ENCODE results near the gene SLC25A4. TPM values are rescaled to one million over a fixed set of nuclear protein-coding genes. Genes with fewer than 3 reads are reported as not detected.
"Not testable (repeated sequence)": the region's sequence is repeated elsewhere in the genome, so short reads cannot be mapped to it uniquely, and the experiment has no call there.

Gene SLC25A4
- total RNA-seq, 1 experiment from 2014 or later: 7.3 TPM

DNA sequence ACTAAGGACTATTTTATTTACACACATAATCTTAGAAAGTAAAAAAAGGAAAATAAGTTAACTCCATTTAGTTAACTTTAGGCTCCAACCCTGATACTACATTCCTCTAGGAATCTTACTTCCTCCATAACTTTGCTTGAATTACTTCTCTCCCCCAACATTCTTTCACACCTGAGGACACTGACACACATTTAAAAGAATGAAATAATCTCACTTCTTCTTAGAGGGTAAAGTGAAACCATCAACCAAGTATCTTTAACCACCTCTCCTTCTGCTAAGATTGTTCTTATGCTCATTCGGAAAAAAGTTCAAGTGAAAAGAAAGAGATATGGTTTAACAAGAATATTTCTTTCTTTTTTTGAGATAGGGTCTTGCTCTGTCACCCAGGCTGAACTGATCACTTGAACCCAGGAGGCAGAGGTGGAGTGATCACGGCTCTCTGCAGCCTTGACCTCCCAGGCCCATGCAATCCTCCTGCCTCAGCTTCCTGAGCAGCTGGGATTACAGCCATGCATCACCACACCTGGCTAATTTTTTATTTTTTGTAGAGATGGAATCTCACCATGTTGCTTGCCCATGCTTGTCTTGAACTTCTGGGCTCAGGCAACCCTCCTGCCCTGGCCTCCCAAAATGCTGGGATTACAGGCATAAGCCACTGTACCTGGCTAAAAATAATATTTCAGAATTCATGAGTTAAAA is 28.5 kb downstream of the SLC25A4 start:
- DNase-seq (ENCODE audit: low read depth): no peak

GRCh38 chr4:185179488-185179887 is 36.4 kb downstream of the SLC25A4 start:
- no peak for DNase-seq (ENCODE audit: low read depth)

- no peak for DNase-seq (ENCODE audit: low read depth)
These were observed 39.2 kb downstream of the SLC25A4 start for GRCh38 chr4:185182239-185182638.

DNA sequence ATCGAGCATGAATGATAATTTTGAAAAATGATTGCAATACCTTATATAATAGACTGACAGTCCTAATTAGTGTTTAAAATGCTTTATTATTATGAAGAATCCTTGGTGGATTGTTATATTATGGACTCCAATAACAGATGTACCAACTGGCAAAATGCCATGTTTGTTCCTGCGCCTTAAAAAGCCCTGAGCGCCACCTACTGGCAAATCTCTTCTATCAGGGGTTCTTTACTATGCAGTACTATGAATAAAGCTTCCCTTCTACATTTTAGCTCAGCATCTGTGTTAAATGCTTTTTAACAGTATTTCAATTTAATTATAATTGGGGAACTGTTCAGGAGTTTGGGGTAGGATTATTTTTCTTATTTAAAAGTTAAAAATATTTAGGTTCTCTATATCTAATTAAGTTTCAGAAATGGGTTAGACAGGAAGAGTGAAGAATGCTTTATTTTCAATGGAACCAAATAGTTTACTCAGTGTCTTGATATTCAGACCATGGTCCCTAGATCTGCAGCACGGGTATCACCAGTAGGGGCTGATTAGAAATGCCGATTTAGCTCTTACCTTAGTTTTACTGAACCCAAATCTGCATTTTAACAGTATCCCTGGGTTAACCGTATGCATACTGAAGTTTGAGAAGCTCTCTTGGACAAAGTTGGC is 40.7 kb downstream of the SLC25A4 start:
- peak; percentile 88 for DNase-seq (ENCODE audit: low read depth)

DNA sequence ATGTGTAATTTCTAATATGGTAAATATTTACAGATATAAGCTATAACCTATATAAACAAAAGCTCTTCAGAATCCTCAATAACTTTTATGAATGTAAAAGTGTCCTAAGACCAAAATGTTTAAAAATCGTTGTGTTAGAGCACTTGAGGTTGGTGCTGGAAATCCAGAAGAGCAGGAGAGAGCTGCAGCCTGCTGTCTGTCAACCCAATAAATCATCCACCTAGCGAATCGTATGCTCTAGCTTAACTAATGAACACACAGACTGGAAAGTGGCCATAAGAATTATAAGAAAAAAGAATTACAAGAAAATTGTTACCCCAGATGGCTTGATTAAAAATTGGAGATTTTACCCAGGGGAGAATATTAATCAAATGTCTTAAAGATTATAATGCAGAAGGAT is 43.7 kb downstream of the SLC25A4 start:
- DNase-seq (ENCODE audit: low read depth): no peak

DNA sequence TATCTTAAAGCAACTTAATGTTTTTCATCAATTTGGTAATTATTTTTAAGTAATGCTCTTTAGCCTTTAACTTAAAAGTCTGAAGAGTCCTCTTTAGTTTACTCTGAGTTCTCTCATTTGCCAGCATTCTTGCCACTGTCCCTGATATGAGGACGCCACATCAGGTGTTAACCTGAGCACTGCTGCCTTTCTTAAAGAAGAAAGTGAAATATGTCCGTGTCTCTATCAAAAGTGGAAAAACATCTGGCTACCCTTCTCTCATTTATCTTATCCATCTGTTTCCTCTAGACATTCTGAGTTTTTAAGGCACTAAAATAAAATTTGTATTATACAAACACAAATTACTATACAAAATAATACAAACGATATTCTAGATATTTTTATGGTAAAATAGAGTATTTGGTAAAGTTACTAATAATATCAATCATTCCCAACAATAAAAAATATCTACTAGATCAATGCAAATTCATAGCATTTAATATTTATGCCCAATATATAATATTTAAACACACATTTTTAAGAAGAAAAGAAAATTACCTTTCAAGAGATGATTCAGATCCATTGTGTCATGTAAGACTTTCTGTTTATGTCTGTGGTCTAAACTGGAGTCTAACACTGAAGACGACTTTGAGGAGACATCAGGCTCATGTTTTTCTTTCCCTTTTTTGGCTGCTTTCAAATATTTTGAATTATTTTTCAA is 46.7 kb downstream of the SLC25A4 start:
- DNase-seq (ENCODE audit: low read depth): no peak

DNA sequence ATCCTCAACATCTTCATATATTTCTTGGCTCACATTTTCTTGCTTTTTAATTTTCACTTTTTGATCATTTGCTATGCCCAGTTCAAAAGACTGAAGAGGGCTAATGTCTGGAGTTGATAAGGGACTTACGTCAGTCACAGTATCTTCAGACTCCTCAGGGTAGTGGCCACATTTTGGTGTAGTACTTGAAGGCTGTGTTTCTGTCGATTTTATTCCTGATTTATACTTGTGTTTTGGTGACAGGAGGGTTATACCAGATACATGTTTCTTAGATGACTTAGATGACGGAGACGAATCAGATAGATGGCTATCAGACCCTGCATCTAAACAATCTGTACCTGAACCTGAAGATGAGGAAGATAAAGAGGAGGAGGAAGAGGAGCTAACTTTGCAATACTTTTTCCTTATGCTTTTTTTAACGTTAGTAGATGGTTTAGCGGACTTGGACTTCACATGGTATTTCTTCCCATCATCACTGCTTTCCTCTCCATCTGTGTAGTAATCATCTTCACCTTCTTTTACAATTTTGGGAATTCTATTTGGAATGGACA is 47.3 kb downstream of the SLC25A4 start:
- no peak for DNase-seq (ENCODE audit: low read depth)

DNA sequence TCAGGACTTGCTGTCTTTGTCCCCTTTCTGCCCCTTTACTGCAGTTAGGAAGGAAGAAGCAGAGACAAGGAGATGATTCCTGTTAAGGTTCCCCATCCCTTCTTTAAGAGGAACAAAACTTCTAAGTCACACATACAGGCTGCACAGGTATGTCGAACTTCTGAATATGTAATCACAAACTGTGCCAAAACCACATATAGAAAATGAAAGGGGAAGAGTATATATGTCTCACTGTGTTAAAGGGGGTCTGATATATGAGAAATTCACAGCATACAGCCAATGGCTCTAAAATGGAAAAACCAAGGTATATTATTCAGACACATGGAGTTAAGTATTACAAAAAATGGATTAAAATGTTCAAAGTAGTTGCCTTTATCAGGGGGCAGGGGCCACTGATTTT is 49.0 kb downstream of the SLC25A4 start:
- no peak for DNase-seq (ENCODE audit: low read depth)

DNA sequence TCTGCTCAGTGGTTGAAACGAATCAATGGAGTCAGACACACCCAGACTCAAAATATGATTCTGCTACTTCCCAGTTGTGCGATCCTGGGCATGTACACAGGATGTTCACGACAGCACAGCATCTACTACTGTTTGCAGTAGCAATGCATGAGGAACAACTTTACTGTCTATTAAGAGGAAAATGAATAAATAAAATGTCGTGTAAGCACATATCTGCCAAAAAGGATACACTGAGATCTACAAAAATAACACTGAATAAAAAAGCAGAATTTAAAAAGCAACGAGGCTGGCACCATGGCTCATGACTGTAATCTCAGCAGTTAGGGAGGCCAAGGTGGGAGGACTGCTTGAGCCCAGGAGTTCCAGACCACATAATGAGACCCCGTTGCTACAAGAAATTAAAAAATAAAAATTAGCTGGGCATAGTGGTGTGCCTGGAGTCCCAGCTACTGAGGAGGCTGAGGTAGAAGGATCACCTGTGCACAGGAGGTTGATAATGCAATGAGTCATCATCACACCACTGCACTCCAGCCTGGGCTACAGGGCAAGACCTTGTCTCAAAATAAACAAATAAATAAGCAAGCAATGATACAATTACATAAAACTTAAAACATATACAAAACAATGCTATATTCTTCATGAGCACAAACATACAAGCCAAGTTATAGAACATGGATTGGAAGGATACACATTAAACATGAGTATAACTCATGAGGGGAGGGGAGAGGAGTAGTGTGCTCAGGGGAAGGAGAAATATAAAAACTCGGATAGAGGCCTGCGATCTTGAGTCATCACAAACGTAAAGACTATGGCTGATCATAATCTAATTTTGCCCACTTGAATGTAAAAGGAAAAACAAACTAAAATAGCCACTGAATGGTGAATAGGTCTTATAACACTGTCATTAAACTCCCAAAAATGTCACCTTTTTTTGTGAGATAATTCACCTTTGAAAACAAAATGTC is 52.1 kb downstream of the SLC25A4 start:
- DNase-seq (ENCODE audit: low read depth): no peak

DNA sequence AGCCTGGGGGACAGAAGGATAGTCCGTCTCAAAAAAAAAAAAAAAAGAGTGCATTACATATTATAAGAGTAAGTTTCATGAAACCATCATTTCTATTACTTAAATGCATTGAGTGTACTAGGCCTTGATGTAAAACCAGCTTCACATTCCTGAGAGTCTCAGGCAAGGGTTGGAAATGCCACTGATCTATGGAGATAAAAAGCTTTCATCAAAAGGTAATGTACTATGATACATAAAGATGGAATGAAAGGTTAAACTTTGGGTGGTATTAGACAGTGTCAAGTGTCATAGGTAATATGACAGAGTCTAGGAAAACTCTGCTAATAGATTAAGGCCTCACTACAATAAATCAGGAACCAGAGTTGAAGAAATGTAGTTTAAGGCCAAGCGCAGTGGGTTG is 53.4 kb downstream of the SLC25A4 start:
- no peak for DNase-seq (ENCODE audit: low read depth)

DNA sequence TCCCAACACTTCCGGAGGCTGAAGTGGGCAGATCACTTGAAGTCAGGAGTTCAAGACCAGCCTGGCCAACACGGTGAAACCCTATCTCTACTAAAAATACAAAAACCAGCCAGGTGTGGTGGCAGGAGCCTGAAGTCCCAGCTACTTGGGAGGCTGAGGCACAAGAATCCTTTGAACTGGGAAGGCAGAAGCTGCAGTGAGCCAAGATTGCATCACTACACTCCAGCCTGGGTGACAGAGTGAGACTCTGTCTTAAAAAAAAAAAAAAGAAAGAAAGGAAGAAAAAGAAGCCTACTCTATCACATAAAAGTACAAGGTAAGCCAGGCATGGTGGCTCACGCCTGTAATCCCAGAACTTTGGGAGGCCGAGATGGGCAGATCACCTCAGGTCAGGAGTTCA is 55.1 kb downstream of the SLC25A4 start:
- not testable (repeated sequence) for DNase-seq (ENCODE audit: low read depth)

Other genes with a start within 250 kb of the SLC25A4 start
- gene HELT, start 124.8 kb upstream of the SLC25A4 start, total RNA-seq (2014; rRNA removed): not detected in 2 replicates
- gene CFAP97, start 60.7 kb downstream of the SLC25A4 start, total RNA-seq (2014; rRNA removed): 46.2 and 47.4 TPM in 2 replicates
- 23.0 and 28.3 TPM in 2 replicates for gene SNX25, start 66.3 kb downstream of the SLC25A4 start, total RNA-seq (2014; rRNA removed)

Data from LHCN-M2 (cell line).